Measurements from ENCODE around the gene BRD3.
"Not testable (repeated sequence)": the region's sequence is repeated elsewhere in the genome, so short reads cannot be mapped to it uniquely, and the experiment has no call there.

BRD3 gene

DNA sequence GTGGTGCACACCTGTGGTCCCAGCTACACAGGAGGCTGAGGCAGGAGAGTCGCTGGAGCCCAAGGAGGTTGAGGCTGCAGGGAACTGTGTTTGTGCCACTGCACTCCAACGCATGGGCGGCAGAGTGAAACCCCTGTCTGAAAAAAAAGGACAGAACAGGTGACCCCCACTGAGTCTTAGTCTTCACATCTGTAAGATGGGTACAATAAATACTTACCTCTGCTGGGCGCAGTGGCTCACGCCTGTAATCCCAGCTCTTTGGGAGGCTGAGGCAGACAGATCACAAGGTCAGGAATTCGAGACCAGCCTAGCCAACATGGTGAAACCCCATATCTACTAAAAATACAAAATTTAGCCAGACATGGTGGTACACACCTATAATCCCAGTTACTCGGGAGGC lies 4.9 kb upstream of the BRD3 start:
- not testable (repeated sequence) for H3K27ac Mint-ChIP-seq; H3K9me3 Mint-ChIP-seq (ENCODE audit: low read depth)

DNA sequence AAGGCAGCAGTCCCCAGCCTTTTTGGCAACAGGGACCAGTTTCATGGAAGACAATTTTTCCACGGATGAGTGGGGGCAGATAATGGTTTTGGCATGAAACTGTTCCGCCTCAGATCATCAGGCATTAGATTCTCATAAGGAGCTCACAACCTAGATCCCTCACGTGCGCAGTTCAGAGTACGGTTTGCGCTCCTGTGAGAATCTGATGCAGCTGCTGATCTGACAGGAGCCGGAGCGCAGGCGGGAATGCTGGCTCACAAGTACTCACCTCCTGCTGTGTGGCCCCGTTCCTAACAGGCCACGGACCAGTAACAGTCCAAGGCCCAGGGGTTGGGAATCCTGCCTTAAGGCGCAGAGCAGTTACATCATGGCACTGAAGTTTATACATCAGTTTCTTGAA lies 3.3 kb upstream of the BRD3 start:
- peaks cover 6% of the 10 kb centered on the region for H3K4me1 Mint-ChIP-seq (ENCODE audit: low read depth)
- H3K9me3 Mint-ChIP-seq (ENCODE audit: low read depth), result peaks cover under 1% of the 10 kb centered on the region
- H3K4me3 Mint-ChIP-seq, result no peak overlapping the region
- peaks cover 9% of the 10 kb centered on the region for H3K27me3 Mint-ChIP-seq
- H3K36me3 Mint-ChIP-seq, result no peaks in the 10 kb centered on the region
- no peak overlapping the region for H3K27ac Mint-ChIP-seq

More for the DNA sequence above, 4.9 kb upstream of the BRD3 start:
- H3K4me1 Mint-ChIP-seq (ENCODE audit: low read depth); H3K27me3 Mint-ChIP-seq; H3K36me3 Mint-ChIP-seq; H3K4me3 Mint-ChIP-seq: not testable (repeated sequence)

DNA sequence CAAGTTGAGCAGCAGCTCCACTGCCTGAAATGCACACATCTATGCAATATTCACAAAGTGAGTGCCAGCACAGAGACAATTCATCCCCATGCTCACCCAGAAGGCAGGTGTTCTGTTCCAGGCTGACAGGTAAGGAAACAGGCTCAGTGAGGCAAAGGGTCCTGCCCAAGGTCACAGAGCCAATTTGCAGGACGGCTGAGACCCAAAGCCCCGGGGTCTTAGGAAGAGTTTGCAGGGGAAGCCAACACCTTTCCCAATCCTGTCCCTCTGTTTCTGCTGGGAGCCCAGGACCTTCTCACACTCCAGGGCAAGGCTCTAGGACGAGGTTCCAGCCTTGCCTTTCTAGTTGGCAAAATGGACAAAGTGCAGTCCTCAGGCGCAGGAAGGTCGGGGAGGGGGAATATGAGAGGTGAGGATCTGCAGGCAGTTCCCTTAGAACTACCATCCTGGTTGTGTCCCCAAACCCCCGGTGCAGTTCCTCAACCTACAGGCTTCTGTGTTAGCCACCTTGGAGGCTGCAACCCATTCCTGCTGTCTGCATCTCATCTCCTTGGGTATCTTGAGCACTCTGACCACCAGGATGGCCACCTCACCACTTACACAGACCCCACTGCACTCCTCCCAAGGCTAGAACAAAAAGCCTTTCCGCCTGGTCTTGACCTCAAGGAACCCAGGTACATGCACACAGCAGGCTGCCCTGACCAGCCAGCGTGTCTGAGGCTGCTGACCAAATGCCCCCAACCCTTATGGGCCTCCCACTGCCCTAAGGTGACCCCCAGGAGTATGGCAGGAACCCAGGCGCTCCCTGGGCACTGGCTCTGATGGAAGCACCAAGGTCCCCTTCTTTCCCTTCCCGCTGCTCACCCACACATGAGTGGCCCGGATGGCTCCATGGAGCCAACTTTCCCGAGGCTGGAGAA lies 1.9 kb upstream of the BRD3 start:
- Mint-ChIP-seq H3K36me3 (no peaks in the 10 kb centered on the region), H3K27me3 (peaks cover 8% of the 10 kb centered on the region), H3K27ac (no peak overlapping the region)

DNA sequence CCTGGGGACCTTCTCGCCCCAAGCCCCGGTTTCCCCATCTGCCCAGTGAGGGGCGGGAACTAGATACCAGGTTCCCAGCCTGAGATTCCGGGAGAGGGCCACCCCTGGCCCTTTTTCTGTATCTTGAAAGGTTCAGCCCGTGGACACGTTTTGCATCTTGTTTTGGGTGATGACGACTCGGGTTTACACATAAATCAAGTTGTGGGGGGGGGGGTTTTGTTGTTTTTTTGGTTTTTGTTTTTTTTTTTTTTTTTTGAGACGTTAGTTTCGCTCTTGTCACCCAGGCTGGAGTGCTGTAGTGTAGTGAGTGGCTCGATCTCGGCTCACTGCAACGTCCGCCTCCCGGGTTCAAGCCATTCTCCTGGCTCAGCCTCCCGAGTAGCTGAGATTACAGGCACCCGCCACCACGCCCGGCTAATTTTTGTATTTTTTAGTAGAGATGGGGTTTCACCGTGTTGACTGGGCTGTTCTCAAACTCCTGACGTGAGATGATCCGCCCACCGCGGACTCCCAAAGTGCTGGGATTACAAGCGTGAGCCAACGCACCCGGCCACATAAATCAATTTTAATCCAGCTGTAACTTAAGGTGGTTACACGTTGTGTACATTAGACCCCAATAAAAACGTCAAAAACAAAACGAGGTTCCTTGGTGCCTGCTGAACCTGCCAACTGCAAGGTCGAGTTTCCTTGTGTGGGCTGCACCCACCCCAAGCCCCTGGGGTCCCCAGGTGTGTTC lies 1.1 kb upstream of the BRD3 start:
- Mint-ChIP-seq H3K36me3 (no peaks in the 10 kb centered on the region), H3K9me3 (ENCODE audit: low read depth) (no peaks in the 10 kb centered on the region), H3K4me1 (ENCODE audit: low read depth) (peaks cover 20% of the 10 kb centered on the region), H3K27me3 (peaks cover 7% of the 10 kb centered on the region), H3K4me3 (peak overlapping the region; percentile 83), H3K27ac (peak overlapping the region; percentile 64)

More for the DNA sequence above, 1.9 kb upstream of the BRD3 start:
- Mint-ChIP-seq H3K4me3 (peak overlapping the region; percentile 83), H3K9me3 (ENCODE audit: low read depth) (no peaks in the 10 kb centered on the region), H3K4me1 (ENCODE audit: low read depth) (peaks cover 15% of the 10 kb centered on the region)

DNA sequence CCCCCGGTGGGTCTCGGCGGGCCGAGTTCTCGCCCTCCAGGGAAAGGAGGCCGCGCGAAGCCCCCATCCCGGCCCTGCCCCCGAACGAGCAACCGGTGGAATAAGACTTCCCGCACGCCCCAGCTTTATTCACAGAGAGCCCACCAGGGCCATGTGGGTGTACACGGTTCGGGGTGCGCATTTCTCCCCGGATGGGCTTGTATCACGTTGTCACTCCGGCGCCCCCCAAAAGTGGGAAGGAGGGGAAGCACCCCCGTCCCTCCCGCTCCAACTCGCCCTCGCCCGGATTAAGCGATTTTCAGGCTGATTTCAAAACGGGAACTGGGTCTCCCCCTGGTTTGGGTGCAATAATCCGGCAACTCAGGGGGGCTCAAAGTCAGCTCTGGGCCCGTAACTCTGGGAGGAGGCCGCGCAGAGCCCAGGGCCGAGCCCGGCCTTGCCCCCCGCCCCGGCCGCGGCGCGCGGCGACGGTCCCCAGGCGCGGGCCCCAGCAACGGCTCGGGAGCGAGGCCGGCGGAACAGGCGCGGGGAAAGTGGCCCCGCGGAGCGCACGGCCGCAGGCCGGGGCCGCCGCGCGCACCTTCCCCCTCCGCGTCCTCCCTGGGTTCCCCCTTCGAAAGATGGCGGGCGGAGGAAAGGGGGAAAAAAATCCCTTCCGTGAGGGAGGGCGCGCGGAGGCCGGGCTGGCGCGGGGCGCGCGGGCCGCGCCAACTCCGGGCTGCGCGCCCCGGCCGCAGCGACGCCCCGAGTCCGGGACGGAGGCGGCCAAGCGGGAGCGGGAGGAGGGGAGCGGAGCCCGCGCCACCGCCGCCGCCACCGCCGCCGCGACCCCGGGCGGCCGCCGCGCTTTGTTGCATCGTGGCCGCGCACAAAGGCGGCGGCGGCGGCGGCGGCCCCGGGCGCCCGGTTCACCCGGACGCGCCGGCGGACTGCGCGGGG lies 644 bp downstream of the BRD3 start:
- Mint-ChIP-seq H3K9me3 (ENCODE audit: low read depth) (no peaks in the 10 kb centered on the region), H3K27ac (peak overlapping the region; percentile 89), H3K4me1 (ENCODE audit: low read depth) (peaks cover 30% of the 10 kb centered on the region), H3K36me3 (no peaks in the 10 kb centered on the region), H3K4me3 (peak overlapping the region; percentile 91), H3K27me3 (peaks cover 4% of the 10 kb centered on the region)

DNA sequence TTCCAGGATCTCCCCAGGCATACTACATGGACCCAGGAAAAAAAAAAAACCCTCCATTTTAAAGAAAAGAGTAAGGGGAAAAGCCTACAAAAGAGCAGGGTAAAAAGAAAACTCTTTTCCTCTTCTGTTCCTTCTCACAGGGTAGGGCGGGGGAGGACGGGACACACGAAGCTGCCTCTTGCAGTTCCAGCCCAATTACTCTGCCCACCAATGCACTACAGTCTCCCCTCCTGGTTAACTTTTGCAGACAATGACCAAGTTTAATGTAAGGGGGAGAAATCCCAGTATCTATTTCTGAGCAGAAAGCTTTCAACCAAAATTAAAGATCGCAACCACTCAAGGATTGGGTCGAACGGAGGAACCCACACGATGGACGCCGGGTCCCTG lies 1.3 kb downstream of the BRD3 start:
- H3K27ac Mint-ChIP-seq, result peak overlapping the region; percentile 89
- H3K9me3 Mint-ChIP-seq (ENCODE audit: low read depth), result no peaks in the 10 kb centered on the region
- peaks cover 4% of the 10 kb centered on the region for H3K27me3 Mint-ChIP-seq
- peaks cover 30% of the 10 kb centered on the region for H3K4me1 Mint-ChIP-seq (ENCODE audit: low read depth)
- H3K4me3 Mint-ChIP-seq, result peak overlapping the region; percentile 91
- H3K36me3 Mint-ChIP-seq, result no peaks in the 10 kb centered on the region

DNA sequence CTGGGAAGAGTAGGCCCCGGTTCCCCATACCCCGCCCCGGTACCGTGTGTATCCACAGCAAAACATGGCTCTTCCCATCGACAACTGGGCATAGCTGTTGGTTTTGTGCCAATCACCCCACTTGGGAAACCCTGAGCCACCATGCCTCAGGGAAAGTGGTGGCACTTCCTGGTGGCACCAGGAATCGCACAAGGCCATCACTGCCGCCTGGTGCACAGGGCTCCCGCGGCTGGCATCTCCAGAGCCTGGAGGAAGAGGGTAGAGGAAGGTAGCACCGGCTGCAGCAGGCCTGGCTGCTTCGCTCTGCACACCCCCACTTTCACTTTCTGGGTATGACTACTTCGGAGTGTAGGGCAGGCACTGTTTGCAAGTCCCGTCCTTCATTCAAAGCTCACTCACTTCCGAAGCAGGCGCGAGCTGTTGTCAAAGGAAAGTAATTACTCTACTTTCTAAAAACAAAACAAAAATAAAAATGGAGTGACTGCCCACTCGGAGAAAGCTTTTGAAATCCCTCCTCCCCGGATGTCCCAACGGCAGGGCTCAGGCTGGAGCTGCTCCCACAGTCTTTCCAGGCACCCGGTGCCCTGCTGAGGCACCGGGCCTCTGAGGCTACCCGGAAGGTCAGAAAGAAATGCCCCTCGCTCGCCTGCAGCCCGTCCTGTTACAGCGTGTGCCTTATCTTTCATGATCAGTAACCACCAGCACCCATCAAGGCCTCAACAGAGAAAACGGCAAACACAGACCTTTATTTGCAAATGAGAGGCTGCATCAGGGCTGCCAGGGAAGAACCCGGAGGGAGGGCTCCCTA lies 2.0 kb downstream of the BRD3 start:
- H3K9me3 Mint-ChIP-seq (ENCODE audit: low read depth), result no peaks in the 10 kb centered on the region
- H3K4me1 Mint-ChIP-seq (ENCODE audit: low read depth), result peaks cover 34% of the 10 kb centered on the region
- peaks cover 4% of the 10 kb centered on the region for H3K27me3 Mint-ChIP-seq
- H3K27ac Mint-ChIP-seq, result peak overlapping the region; percentile 89
- H3K4me3 Mint-ChIP-seq, result peak overlapping the region; percentile 91
- H3K36me3 Mint-ChIP-seq, result no peaks in the 10 kb centered on the region

DNA sequence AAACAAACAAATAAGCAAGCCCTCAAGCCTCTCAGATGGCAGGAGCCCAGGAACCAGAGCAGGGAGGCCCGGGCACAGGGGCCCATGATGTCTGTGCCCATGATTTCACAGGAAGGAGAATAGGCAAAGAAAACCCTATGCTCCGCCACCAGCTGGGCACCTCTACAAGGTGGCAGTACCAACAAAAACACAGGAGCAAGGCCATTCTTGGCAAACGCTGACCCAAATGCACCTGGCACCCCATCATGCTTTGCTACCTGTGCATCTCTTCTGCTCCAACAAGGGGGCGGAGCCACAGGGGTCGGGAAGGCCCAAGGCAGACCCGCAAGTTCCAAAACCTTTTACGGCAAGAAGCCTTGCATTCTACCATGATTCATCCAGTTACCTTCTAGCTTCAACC lies 3.1 kb downstream of the BRD3 start:
- H3K27me3 Mint-ChIP-seq, result no peaks in the 10 kb centered on the region
- no peaks in the 10 kb centered on the region for H3K36me3 Mint-ChIP-seq
- H3K27ac Mint-ChIP-seq, result no peak overlapping the region
- peaks cover 44% of the 10 kb centered on the region for H3K4me1 Mint-ChIP-seq (ENCODE audit: low read depth)
- peak overlapping the region; percentile 91 for H3K4me3 Mint-ChIP-seq
- H3K9me3 Mint-ChIP-seq (ENCODE audit: low read depth), result no peaks in the 10 kb centered on the region

DNA sequence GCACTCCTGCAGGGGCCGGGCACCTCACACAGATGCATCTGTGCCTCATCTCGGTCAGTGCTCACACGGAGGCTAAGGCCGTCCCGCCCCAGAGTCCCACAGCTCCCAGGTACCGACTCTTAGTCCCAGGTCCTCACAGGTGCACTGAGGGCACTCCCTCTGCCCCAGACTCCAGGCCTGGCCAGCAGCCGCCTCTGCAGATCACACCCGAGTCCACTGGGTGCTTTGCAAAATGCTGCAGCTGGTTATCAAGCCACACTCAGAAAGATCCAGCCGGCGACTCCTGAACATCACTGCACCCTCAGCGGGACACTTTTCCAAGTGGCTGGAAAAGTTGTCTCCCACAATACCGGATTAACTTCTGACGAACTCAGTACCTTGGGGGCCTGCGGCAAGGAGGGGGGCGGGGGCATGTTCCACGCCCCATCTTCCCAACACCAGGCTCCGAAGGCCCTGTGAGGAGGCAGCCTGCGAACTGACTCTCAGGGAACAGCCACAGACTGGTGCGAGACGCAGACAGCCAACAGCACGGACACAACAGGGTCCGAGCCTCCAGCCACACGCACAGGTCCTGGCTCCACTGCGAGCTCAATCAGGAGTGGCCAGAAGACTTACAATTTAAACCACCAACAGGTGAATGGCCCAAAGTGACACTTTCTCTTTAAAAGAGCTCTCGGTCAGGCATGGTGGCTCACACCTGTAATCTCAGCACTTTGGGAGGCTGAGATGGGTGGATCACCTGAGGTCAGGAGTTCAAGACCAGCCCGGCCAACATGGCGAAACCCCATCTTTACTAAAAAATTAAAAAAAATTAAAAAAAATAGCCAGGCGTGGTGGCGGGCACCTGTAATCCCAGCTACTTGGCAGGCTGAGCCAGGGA lies 4.0 kb downstream of the BRD3 start:
- Mint-ChIP-seq H3K4me1 (ENCODE audit: low read depth) (peaks cover 45% of the 10 kb centered on the region), H3K27me3 (no peaks in the 10 kb centered on the region), H3K36me3 (no peaks in the 10 kb centered on the region), H3K27ac (no peak overlapping the region), H3K9me3 (ENCODE audit: low read depth) (no peaks in the 10 kb centered on the region), H3K4me3 (peak overlapping the region; percentile 2)

DNA sequence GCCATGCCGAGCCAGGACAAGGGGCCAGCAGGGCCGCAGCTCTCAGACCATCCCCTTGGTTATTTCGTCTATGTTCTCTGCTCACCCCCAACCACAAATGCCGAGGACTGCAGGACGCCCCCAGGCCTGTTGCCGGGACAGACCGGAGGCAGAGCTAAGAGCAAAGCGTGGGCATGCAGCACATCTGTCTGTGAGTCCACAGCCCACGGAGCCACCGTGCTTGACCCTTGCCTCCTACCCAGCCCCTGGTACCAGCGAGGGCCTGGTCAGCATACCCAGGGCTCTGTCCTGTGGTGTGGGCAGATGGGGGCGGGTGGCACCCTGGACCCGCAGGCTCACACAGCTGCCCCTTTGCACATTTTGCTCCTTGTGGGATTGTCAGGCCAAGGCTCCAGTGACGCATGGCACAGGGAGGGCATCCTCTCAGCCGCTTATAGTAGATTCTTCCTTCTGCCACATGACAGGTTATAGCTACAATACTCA lies 4.7 kb downstream of the BRD3 start:
- Mint-ChIP-seq H3K27ac (no peak overlapping the region), H3K9me3 (ENCODE audit: low read depth) (no peaks in the 10 kb centered on the region), H3K36me3 (no peaks in the 10 kb centered on the region), H3K4me3 (peak overlapping the region; percentile 2), H3K27me3 (no peaks in the 10 kb centered on the region), H3K4me1 (ENCODE audit: low read depth) (peaks cover 49% of the 10 kb centered on the region)

DNA sequence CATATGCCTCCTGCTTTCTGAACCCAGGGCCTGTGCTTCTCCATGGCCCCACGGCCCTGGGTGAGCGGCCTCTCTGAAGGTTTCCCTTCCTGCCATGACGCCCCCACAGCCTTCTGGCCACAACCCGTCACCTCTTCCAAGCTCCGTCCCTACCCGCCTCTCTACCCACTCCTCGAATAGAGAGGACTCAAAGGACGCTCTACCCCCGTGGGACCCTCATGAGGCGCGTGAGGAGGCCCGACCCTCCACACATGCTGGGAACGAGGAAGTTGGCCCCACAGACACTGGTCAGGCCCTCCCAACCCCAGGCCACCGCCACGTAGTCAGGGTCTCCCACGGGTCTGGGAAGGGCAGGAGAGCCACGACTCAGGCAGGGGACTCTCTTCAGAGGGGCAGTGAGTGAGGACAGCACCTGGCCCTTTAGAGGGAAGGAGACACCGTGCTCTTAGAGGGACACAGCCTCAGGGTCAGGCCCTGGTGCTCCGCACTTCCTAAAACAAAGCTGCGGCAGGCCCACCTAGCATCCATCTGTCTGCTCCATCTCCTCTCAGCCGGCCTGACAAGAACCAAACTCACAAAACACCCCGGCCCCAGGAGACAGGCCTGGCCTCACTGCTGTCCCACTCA lies 5.3 kb downstream of the BRD3 start:
- Mint-ChIP-seq H3K36me3 (no peaks in the 10 kb centered on the region), H3K27ac (no peak overlapping the region), H3K9me3 (ENCODE audit: low read depth) (no peaks in the 10 kb centered on the region), H3K4me1 (ENCODE audit: low read depth) (peaks cover 49% of the 10 kb centered on the region), H3K27me3 (no peaks in the 10 kb centered on the region), H3K4me3 (no peak overlapping the region)

DNA sequence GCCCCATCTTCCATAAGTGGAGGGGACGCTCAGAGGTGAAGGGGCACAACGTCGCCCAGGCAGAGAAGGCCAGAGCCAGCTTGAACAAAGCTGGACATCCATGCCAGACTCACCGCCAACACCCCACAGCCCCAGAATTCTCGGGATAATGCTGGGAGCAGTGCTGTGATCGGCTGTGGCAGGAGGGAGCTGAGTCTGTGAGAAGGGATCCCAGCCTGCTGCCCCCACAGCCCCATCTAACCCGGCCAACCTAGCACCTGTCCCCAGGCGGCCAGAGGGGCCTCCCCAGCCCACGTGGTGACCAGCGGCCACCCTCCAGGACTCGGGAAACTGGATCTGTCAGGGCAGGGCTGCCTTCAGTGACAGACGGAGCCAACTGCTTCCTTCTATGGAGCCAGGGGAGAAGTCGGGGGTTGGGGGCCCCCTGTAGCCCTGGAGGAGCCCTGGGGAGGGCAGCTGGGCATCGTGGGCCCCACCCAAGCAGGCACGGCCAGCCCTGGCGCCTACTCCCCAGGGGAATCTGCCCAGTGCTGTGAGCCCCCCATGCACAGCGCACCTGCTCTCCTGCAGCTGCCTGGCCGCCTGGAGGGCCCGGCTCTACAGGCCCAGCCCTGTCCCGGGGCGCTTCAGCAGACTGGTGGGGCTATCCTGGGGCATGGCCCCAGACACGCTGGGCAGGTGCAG lies 6.0 kb downstream of the BRD3 start:
- Mint-ChIP-seq H3K4me3 (no peak overlapping the region), H3K9me3 (ENCODE audit: low read depth) (no peaks in the 10 kb centered on the region), H3K4me1 (ENCODE audit: low read depth) (peaks cover 55% of the 10 kb centered on the region), H3K36me3 (no peaks in the 10 kb centered on the region), H3K27ac (no peak overlapping the region), H3K27me3 (no peaks in the 10 kb centered on the region)
